ELR (cell line): ENCODE measurements around the gene ANKRD60.
A peak's percentile ranks its signal among the peaks of the same experiment; 100 is the strongest.

Experiments used
- DNase-seq: peaks from one replicate; pipeline ENCODE4 v3.0.0-alpha.2; 2015; ENCODE audit warnings: low read depth

The ANKRD60 gene

GRCh38 chr20:58223358-58223941 is 5.0 kb downstream of the ANKRD60 start:
- DNase-seq: no peak

GRCh38 chr20:58222446-58222845 is 6.0 kb downstream of the ANKRD60 start:
- DNase-seq: no peak

DNA sequence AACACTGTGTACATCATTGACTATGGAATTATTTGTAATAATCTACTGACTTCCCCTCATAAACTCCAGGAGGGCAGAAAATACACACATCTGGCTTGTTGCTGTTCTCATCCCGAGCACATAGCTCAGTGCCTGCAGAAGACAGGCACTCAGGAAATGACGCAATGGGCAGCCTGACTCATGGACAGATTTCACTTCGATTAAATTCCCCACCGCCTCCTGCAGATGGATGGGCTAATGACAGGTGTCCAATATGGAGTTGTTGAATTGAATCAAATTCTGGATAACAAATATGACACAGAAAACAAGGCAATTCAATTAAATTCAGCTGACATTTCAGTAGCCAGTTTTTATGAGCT is 9.1 kb downstream of the ANKRD60 start:
- peak; percentile 88 for DNase-seq

DNA sequence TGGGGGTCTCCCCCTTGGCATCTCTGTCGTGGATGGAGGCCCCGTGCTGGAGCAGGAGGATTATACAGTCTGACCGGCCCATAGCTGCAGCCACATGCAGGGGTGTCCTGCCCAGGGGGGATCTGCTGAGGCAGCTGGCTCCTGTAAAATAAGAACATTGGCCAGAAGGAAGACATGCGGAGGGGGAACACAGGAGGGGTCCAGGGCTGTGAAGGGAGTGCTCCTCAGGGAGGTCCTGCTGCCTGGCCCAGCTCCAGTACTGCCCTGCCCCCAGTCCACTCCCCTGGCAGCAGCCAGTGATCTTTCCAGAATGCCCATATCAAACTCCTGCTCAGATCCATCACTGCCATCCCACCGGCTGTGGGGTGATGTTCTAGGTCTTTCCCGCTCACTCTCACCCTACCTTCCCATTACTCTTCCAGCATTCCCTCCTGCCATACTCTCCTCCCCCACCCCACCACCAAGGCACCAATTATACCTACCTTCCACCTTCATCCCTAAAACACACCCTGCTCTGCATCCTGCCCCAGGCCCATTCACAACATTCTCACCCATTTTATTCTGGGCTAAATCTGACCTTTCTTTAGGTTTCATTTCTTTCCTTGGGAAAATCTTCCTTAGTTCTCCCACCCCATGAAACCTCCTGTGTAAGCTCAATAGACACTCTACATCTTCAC is 9.7 kb downstream of the ANKRD60 start:
- DNase-seq: no peak

DNA sequence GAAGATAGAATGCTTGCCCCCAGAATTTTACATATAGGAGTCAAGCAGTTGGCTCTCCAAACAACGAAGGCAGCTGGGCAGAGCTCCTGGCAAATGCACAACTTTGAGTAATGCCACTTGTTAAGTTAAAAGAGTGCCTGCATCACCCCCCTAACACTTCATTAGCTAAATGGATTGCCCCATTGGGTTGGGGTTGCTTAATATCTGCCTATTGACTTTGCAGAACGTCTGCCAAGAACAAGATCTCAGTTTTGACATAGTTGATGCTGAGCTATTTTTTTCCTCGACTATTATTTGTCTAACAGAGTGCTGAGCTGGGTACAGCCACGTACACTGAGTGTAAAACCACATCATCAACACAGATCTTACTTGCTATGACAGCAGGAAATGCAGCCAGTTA is 12.1 kb downstream of the ANKRD60 start:
- DNase-seq: no peak

DNA sequence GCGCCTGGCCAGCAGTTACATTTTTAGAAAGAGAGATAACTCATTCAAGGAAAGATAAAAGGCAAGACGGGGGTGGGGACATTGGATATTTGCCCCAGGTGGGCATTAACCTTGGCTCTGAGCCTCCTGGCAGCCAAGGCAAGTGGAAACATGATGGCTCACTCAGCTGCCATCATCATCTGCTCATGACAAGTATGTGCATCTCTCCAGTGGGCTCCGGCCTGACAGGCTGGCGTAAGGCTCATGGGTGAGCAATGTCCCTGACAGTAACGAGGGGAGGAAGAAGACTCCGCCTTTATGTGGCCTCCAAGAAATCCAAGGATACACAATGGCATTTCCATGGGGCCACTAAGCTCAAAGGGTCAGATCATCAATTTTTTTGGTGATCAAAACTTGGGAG is 13.3 kb downstream of the ANKRD60 start:
- DNase-seq: no peak

DNA sequence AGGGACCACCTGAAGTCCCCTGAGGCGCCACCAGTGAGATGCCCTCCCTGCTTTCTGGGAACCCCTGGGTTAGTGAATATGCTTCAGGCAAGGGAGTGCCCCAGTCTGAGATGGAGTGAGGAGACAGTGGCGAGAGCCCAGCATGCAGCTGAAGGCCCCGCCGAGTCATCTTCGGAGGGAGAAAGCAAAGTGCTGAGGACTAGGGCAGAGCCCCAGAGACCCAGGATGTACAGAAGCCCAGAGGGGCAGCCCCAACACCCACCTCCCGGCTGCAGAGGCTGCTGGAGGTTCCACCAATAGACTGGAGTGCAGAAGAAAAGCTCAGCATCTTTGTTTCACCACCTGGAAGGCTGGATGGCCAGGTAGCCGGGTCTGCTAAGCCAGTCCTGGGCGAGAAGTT is 14.1 kb downstream of the ANKRD60 start:
- no peak for DNase-seq

- no peak for DNase-seq
Observed at GRCh38 chr20:58213716-58214115, 14.7 kb downstream of the ANKRD60 start.

- peak; percentile 27 for DNase-seq
Observed at GRCh38 chr20:58213121-58213520, 15.3 kb downstream of the ANKRD60 start.

DNA sequence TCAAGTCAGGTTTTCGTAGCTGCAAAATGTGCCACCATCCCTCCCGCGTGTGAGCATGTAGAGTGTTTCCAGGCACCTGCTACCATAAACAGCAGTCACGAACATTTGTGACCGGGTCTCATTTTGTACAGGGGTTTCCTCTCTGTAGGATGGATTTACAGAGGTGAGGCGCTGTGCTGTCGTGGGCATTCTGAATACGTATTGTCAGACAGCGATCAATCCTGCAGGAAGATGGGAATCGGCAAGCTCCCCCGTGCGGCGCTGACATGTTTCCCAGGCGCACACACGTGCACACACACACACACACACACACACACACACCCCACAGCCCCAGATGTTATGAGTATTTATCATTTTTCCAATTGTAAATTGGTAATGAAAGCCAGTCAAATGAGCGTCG is 15.8 kb downstream of the ANKRD60 start:
- DNase-seq: no peak

GRCh38 chr20:58210398-58210747 is 18.1 kb downstream of the ANKRD60 start:
- no peak for DNase-seq

DNA sequence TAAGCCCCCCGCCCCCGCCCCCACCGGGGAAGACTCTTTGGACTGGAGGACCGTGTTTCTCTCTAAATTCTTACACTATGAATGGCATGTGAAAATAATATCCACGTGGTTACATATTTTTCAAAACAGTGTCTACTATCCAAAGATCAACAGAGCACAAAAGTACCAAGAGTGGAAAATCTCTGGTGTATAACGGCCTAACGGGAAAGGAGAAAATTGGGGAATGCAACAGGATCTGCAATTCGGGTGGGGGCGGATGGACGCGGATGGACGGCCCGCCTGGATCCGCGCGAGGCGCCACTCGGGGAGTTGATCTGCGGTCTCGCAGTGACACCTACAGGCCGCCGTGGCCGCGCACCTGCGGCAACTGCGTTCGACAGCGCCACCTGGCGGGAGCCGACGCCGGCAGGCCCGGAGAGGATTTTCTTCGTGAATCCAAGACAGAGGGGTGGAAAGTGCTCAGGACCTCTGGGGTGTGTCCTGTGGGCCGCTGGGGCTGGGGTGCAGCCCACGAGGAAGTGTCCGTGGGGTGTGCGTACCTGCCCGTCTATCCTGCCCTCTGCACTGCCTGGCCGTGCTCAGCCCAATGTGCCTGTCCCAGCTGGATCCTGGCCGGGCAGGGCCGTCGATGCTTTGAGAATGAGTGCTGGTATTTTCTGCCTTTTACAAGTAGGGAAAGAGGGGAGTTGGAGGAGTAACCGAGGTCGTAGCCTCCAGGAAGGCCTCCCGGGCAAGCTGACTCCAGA is 18.6 kb downstream of the ANKRD60 start:
- peak; percentile 83 for DNase-seq

GRCh38 chr20:58208944-58209343 is 19.5 kb downstream of the ANKRD60 start:
- no peak for DNase-seq

- DNase-seq: no peak
Observed at GRCh38 chr20:58205850-58206249, 22.6 kb downstream of the ANKRD60 start.

- DNase-seq: peak; percentile 22
Observed at GRCh38 chr20:58202044-58202443, 26.4 kb downstream of the ANKRD60 start.

GRCh38 chr20:58201616-58202015 is 26.8 kb downstream of the ANKRD60 start:
- DNase-seq: no peak

- DNase-seq: no peak
Observed at GRCh38 chr20:58199469-58199868, 29.0 kb downstream of the ANKRD60 start.

GRCh38 chr20:58198901-58199355 is 29.5 kb downstream of the ANKRD60 start:
- DNase-seq: no peak

DNA sequence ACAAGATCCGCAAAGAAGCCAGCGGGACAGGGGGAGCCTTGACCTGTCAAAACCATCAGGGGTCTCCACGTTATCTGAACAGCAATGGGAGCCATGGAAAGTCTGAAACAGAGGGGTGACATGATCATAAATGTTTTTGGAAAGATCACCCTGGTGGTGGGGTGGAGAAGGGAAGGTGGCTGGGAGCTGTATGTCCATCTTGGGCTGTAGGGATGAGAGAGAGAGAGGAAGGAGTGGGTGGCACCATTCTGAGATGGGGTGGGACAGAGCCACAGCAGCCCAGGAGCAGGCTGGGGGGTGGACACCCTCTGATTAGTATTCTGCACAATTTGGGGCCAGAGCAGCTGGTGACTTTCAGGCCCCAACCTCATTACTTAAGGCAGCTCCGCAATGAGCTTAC is 30.1 kb downstream of the ANKRD60 start:
- no peak for DNase-seq

- DNase-seq: no peak
Observed at GRCh38 chr20:58197185-58197469, 31.3 kb downstream of the ANKRD60 start.

GRCh38 chr20:58196402-58197184 is 31.9 kb downstream of the ANKRD60 start:
- DNase-seq: no peak

- DNase-seq: no peak
Observed at GRCh38 chr20:58195047-58195446, 33.4 kb downstream of the ANKRD60 start.
